Uterus (tissue), 4 donors: ENCODE measurements around the gene C16orf89. TPM values are rescaled to one million over a fixed set of nuclear protein-coding genes. Genes with fewer than 3 reads are reported as not detected.
A peak's percentile ranks its signal among the peaks of the same experiment; 100 is the strongest.

Experiments
- DNase-seq, 2 donors: peaks; one replicate each; pipeline ENCODE4 v3.0.0-alpha.2; 2019 to 2020
- H3K27ac ChIP-seq, 2 donors: fragments of 200-600 bp; sonication (generic); 1 replicate in 1 of 2; 2 replicates in 1 of 2; pipeline ENCODE4 v1.5.1; 2016 to 2018
- H3K27me3 ChIP-seq, 2 donors: fragments of 200-600 bp; sonication (generic); one replicate each; pipeline ENCODE4 v1.5.1; 2018 to 2019; ENCODE audit warnings: control low read depth in 1 of 2
- H3K36me3 ChIP-seq, 2 donors: fragments of 200-600 bp; sonication (generic); one replicate each; pipeline ENCODE4 v1.5.1; 2019; ENCODE audit warnings: control low read depth in 1 of 2
- H3K4me1 ChIP-seq, 2 donors: fragments of 200-600 bp; sonication (generic); one replicate each; pipeline ENCODE4 v1.5.1; 2018 to 2019; ENCODE audit warnings: control low read depth in 1 of 2
- H3K4me3 ChIP-seq, 2 donors: fragments of 200-600 bp; sonication (generic); 1 replicate in 1 of 2; 2 replicates in 1 of 2; pipeline ENCODE4 v1.5.1; 2018 to 2019; ENCODE audit warnings: mild to moderate bottlenecking in 1 of 2
- H3K9me3 ChIP-seq, 2 donors: fragments of 200-600 bp; sonication (generic); one replicate each; pipeline ENCODE4 v1.5.1; 2019; ENCODE audit warnings: control low read depth in 1 of 2
- CTCF ChIP-seq, 4 experiments: fragments of 200-600 bp in 2 of 4; fragments of 450-650 bp in 2 of 4; sonication (generic) in 2 of 4; IDR thresholded peaks; one replicate each; pipeline ENCODE4 v1.5.1; 2016 to 2019; ENCODE audit warnings: antibody characterized with exemption in 4 of 4, mild to moderate bottlenecking in 2 of 4, moderate library complexity in 1 of 4
- POLR2A ChIP-seq, 2 donors: fragments of 450-650 bp; IDR thresholded peaks; one replicate each; pipeline ENCODE4 v1.6.1; 2016; ENCODE audit warnings: antibody characterized with exemption in 2 of 2, mild to moderate bottlenecking in 1 of 2, moderate library complexity in 1 of 2
- intact Hi-C: fragments of 100-400 bp; cut with DNase I; formaldehyde crosslinking; loops from one replicate; pipeline ENCODE4 v1.15.1; 2023; ENCODE audit warnings: low total_unique reads
- total RNA-seq, 4 donors: library from RNA; depleted of rRNA in 3 of 4; stranded (reverse); fragments of >200 nt in 3 of 4; gene quantifications; one replicate each; pipeline versions ENCODE4 v1.1.0 to v1.2.4, GENCODE V29; 2014 to 2023
- donor health status: DM: yes; HTN: yes; CAD: no.

Gene C16orf89
- total RNA-seq, 4 donors from 2014 or later = 0.76 to 13.1 (median 1.1) TPM; not detected in 1

- intact Hi-C loops = no loop called here
- Histone ChIP-seq H3K27ac (peak within 1 kb of the TSS; percentile 46), H3K36me3 (no peaks in the 10 kb centered on the region), H3K9me3 (no peaks in the 10 kb centered on the region), H3K4me1 (peaks cover 0 to 7% of the 10 kb centered on the region in 2 donors), H3K27me3 (no peaks in the 10 kb centered on the region), H3K4me3 (peak within 1 kb of the TSS; percentile 56 to 63)
- TF ChIP-seq POLR2A (IDR thresholded peaks at IDR 0.05) = no peak
- no peak for TF ChIP-seq CTCF (IDR thresholded peaks at IDR 0.05)
- DNase-seq = peak; percentile 87 to 89
These were observed 32.2 kb downstream of the C16orf89 start, which contains the start of gene NAGPA for GRCh38 chr16:5033256-5034166. NAGPA (minus strand) TSS chr16:5033935; CDS start chr16:5033914, 21 bp downstream.

- Histone ChIP-seq H3K4me1 (peaks cover 0 to 7% of the 10 kb centered on the region in 2 donors), H3K27ac (no peak overlapping the region), H3K27me3 (no peaks in the 10 kb centered on the region), H3K4me3 (peak overlapping the region in 1 of 2 donors; percentile 63), H3K36me3 (no peaks in the 10 kb centered on the region), H3K9me3 (no peaks in the 10 kb centered on the region)
- no peak for DNase-seq
- TF ChIP-seq POLR2A (IDR thresholded peaks at IDR 0.05) (no peak), CTCF (IDR thresholded peaks at IDR 0.05) (no peak)
- intact Hi-C loops = no loop called here
These were observed 33.0 kb downstream of the C16orf89 start for GRCh38 chr16:5032748-5033167.

- Histone ChIP-seq H3K4me1 (peaks cover 0 to 7% of the 10 kb centered on the region in 2 donors), H3K36me3 (no peaks in the 10 kb centered on the region), H3K4me3 (no peak overlapping the region), H3K27ac (no peak overlapping the region), H3K27me3 (no peaks in the 10 kb centered on the region), H3K9me3 (no peaks in the 10 kb centered on the region)
- no peak for DNase-seq
- TF ChIP-seq POLR2A (IDR thresholded peaks at IDR 0.05) (no peak), CTCF (IDR thresholded peaks at IDR 0.05) (no peak)
- intact Hi-C loops = no loop called here
These were observed 34.2 kb downstream of the C16orf89 start for GRCh38 chr16:5031601-5032000.

GRCh38 chr16:5030251-5030870 is 35.4 kb downstream of the C16orf89 start:
- Histone ChIP-seq H3K27ac (no peak overlapping the region), H3K27me3 (no peaks in the 10 kb centered on the region), H3K9me3 (no peaks in the 10 kb centered on the region), H3K36me3 (no peaks in the 10 kb centered on the region), H3K4me3 (no peak overlapping the region), H3K4me1 (peaks cover 0 to 7% of the 10 kb centered on the region in 2 donors)
- no peak for DNase-seq
- intact Hi-C loops = no loop called here
- no peak for TF ChIP-seq POLR2A (IDR thresholded peaks at IDR 0.05)
- TF ChIP-seq CTCF (IDR thresholded peaks at IDR 0.05) = no peak
